ENCODE results near the gene KRT76. TPM values are rescaled to one million over a fixed set of nuclear protein-coding genes. Genes with fewer than 3 reads are reported as not detected.

The KRT76 gene
- total and polyA plus RNA-seq, 10 of the 15 experiments (the other 5 are each of a cell fraction or from before 2014, with no cell fraction given) = not detected

- in situ Hi-C loops (cut with MboI) (no loop called here), intact Hi-C loops (cut with micrococcal nuclease; ENCODE audit: unreplicated experiment) (no loop called here)
- H3K4me2 ChIP-seq (ENCODE audit: control insufficient read depth, insufficient read depth) = no peak overlapping the region
- no peak overlapping the region for H3K27ac ChIP-seq (ENCODE audit: control insufficient read depth, insufficient read depth)
- no peak overlapping the region for H3K9ac ChIP-seq (ENCODE audit: control insufficient read depth, insufficient read depth, low read length)
- SMC1A ChIA-PET (ENCODE audit: uncharacterized antibody, unreplicated experiment) = no interaction called here
- no TSS peak for BruUV-seq (replicated peaks)
- no peaks in the 10 kb centered on the region for H3K9me3 ChIP-seq (replicated peaks; ENCODE audit: control insufficient read depth, insufficient read depth, low read length)
- H3K4me3 ChIP-seq = no peak overlapping the region
- no peak for ATAC-seq
- no peaks in the 10 kb centered on the region; a peak in 1 of 4 replicates for H3K27me3 ChIP-seq (replicated peaks in 1 of 2; ENCODE audit: control insufficient read depth in 2 of 2, insufficient read depth in 2 of 2, low read length in 1 of 2)
- no peak overlapping the region for H2AFZ ChIP-seq (ENCODE audit: control insufficient read depth, low read depth, low read length)
- H4K20me1 ChIP-seq (ENCODE audit: control insufficient read depth, insufficient read depth) = no peaks in the 10 kb centered on the region
- CTCF ChIA-PET = interaction anchor here (0.6 kb wide), 1 partner anchor 48 kb away, joined by 3 read pairs; no protein-coding TSS in a partner anchor
- POLR2A ChIA-PET = no interaction called here
- no peak for DNase-seq (ENCODE audit: low read depth, low spot score)
- no peaks in the 10 kb centered on the region for H3K36me3 ChIP-seq (ENCODE audit: control insufficient read depth in 2 of 2, insufficient read depth in 2 of 2, low read length in 1 of 2)
- RAD21 ChIA-PET (ENCODE audit: unreplicated experiment) = no interaction called here
- H3K79me2 ChIP-seq (ENCODE audit: control insufficient read depth, insufficient read depth, low read length) = no peaks in the 10 kb centered on the region
- FAIRE-seq = no peak
- H3K4me1 ChIP-seq (ENCODE audit: control insufficient read depth, insufficient read depth, low read length) = no peaks in the 10 kb centered on the region
- TF ChIP-seq ZBED1 (IDR thresholded peaks at IDR 0.05; ENCODE audit: borderline replicate concordance) (no peak), MTA3 (IDR thresholded peaks at IDR 0.05; ENCODE audit: borderline replicate concordance, low read length) (no peak), GABPA (IDR thresholded peaks at IDR 0.05; ENCODE audit: low read depth) (no peak)
Measured at GRCh38 chr12:52740584-52740983, 36.6 kb downstream of the KRT76 start.

DNA sequence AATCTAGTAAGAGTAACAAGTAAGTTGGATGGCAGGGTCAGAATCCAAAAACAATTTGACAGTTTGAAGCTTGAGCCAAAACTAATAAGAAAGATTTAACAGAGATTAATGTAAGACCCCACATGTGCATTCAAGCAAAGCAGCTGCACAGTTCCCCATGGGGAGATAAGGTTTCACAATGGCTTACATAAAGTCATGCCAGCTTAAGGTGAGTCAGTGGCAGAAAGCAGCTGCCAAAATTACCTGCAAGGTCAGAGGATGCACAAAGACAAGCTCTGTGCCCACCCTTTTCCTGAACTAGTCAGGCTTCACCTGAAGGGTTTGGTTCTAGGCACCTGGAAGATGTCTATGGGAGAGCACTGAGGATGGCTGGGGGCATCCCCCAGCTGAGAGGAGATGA lies 37.2 kb downstream of the KRT76 start:
- CTCF ChIA-PET = no interaction called here
- in situ Hi-C loops (cut with MboI) (no loop called here), intact Hi-C loops (cut with micrococcal nuclease; ENCODE audit: unreplicated experiment) (no loop called here)
- Histone ChIP-seq H4K20me1 (ENCODE audit: control insufficient read depth, insufficient read depth) (no peaks in the 10 kb centered on the region), H3K9ac (ENCODE audit: control insufficient read depth, insufficient read depth, low read length) (no peak overlapping the region), H2AFZ (ENCODE audit: control insufficient read depth, low read depth, low read length) (no peak overlapping the region), H3K4me2 (ENCODE audit: control insufficient read depth, insufficient read depth) (no peak overlapping the region), H3K27me3 (replicated peaks in 1 of 2; ENCODE audit: control insufficient read depth in 2 of 2, insufficient read depth in 2 of 2, low read length in 1 of 2) (no peaks in the 10 kb centered on the region; a peak in 1 of 4 replicates), H3K9me3 (replicated peaks; ENCODE audit: control insufficient read depth, insufficient read depth, low read length) (no peaks in the 10 kb centered on the region), H3K36me3 (ENCODE audit: control insufficient read depth in 2 of 2, insufficient read depth in 2 of 2, low read length in 1 of 2) (no peaks in the 10 kb centered on the region), H3K4me3 (no peak overlapping the region), H3K4me1 (ENCODE audit: control insufficient read depth, insufficient read depth, low read length) (no peaks in the 10 kb centered on the region), H3K27ac (ENCODE audit: control insufficient read depth, insufficient read depth) (no peak overlapping the region), H3K79me2 (ENCODE audit: control insufficient read depth, insufficient read depth, low read length) (no peaks in the 10 kb centered on the region)
- ATAC-seq = no peak
- DNase-seq (ENCODE audit: low read depth, low spot score) = no peak
- RAD21 ChIA-PET (ENCODE audit: unreplicated experiment) = no interaction called here
- POLR2A ChIA-PET = no interaction called here
- SMC1A ChIA-PET (ENCODE audit: uncharacterized antibody, unreplicated experiment) = no interaction called here
- FAIRE-seq = no peak
- TF ChIP-seq MTA2 (IDR thresholded peaks at IDR 0.05; ENCODE audit: low read depth) (no peak), IRF4 (IDR thresholded peaks at IDR 0.05; ENCODE audit: low read depth, low read length) (no peak), SMAD5 (IDR thresholded peaks at IDR 0.05; ENCODE audit: low read depth) (no peak), CBX3 (IDR thresholded peaks at IDR 0.05; ENCODE audit: borderline replicate concordance, low read depth) (no peak)
- TF ChIP-seq, protein P1, sequence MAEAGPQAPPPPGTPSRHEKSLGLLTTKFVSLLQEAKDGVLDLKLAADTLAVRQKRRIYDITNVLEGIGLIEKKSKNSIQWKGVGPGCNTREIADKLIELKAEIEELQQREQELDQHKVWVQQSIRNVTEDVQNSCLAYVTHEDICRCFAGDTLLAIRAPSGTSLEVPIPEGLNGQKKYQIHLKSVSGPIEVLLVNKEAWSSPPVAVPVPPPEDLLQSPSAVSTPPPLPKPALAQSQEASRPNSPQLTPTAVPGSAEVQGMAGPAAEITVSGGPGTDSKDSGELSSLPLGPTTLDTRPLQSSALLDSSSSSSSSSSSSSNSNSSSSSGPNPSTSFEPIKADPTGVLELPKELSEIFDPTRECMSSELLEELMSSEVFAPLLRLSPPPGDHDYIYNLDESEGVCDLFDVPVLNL (IDR thresholded peaks at IDR 0.05; ENCODE audit: low read depth, low read length) = no peak
- TF ChIP-seq, protein P2, sequence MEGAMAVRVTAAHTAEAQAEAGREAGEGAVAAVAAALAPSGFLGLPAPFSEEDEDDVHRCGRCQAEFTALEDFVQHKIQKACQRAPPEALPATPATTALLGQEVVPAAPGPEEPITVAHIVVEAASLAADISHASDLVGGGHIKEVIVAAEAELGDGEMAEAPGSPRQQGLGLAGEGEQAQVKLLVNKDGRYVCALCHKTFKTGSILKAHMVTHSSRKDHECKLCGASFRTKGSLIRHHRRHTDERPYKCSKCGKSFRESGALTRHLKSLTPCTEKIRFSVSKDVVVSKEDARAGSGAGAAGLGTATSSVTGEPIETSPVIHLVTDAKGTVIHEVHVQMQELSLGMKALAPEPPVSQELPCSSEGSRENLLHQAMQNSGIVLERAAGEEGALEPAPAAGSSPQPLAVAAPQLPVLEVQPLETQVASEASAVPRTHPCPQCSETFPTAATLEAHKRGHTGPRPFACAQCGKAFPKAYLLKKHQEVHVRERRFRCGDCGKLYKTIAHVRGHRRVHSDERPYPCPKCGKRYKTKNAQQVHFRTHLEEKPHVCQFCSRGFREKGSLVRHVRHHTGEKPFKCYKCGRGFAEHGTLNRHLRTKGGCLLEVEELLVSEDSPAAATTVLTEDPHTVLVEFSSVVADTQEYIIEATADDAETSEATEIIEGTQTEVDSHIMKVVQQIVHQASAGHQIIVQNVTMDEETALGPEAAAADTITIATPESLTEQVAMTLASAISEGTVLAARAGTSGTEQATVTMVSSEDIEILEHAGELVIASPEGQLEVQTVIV (IDR thresholded peaks at IDR 0.05; ENCODE audit: borderline replicate concordance, partially characterized antibody) = no peak
- BruUV-seq (replicated peaks) = no TSS peak

Data from GM12878 (cell line).